Stomach (tissue), 9 donors: ENCODE measurements around the gene TTC3. TPM values are rescaled to one million over a fixed set of nuclear protein-coding genes. Genes with fewer than 3 reads are reported as not detected.

Source experiments
- DNase-seq, 2 donors: peaks; one replicate each; pipeline versions ENCODE4 v3.0.0 to v3.0.0-alpha.2; 2013 to 2019
- H3K27ac ChIP-seq, 5 donors: fragments of 200-600 bp in 4 of 5; sonication (generic) in 4 of 5; one replicate each; pipeline ENCODE4 v1.5.1; 2013 to 2019; ENCODE audit warnings: mild to moderate bottlenecking in 1 of 5, moderate library complexity in 1 of 5
- H3K27me3 ChIP-seq, 3 donors: fragments of 200-600 bp; sonication (generic); one replicate each; pipeline ENCODE4 v1.5.1; 2017 to 2019; ENCODE audit warnings: mixed run types in 1 of 3
- H3K36me3 ChIP-seq, 4 donors: fragments of 200-600 bp; sonication (generic); 1 replicate in 3 of 4; 2 replicates in 1 of 4; pipeline ENCODE4 v1.5.1; 2016 to 2019
- H3K4me1 ChIP-seq, 4 donors: fragments of 200-600 bp; sonication (generic); one replicate each; pipeline ENCODE4 v1.5.1; 2016 to 2019
- H3K4me3 ChIP-seq, 4 donors: fragments of 200-600 bp; sonication (generic) in 3 of 4; one replicate each; pipeline ENCODE4 v1.5.1; 2016 to 2019; ENCODE audit warnings: mild to moderate bottlenecking in 1 of 4
- H3K9me3 ChIP-seq, 4 donors: fragments of 200-600 bp; sonication (generic); one replicate each; pipeline ENCODE4 v1.5.1; 2016 to 2019
- CTCF ChIP-seq, 7 experiments: fragments of 450-650 bp in 4 of 7; fragments of 200-600 bp in 3 of 7; sonication (generic) in 3 of 7; IDR thresholded peaks; one replicate each; pipeline ENCODE4 v1.5.1; 2016 to 2019; ENCODE audit warnings: antibody characterized with exemption in 7 of 7, control low read depth in 2 of 7, mild to moderate bottlenecking in 1 of 7
- EP300 ChIP-seq: sonication (generic); formaldehyde crosslinking; IDR thresholded peaks from one replicate; pipeline ENCODE4 v1.6.1; 2017; ENCODE audit warnings: antibody characterized with exemption
- POLR2A ChIP-seq, 4 donors: fragments of 450-650 bp; IDR thresholded peaks; one replicate each; pipeline ENCODE4 v1.6.1; 2016; ENCODE audit warnings: antibody characterized with exemption in 4 of 4, control low read depth in 2 of 4, mild to moderate bottlenecking in 1 of 4, moderate library complexity in 1 of 4
- POLR2AphosphoS5 ChIP-seq, 3 donors: sonication (generic); formaldehyde crosslinking; IDR thresholded peaks; one replicate each; pipeline ENCODE4 v1.6.1; 2016; ENCODE audit warnings: antibody characterized with exemption in 3 of 3
- WGBS, 5 donors: extraction: QIAGEN DNeasy Blood & Tissue Kit in 3 of 5; methylation state at CpG; one replicate each; pipeline versions ENCODE4 v1.1.5 to v1.1.7; 2013 to 2018; 5-methylcytosine and 5-hydroxymethylcytosine counted together
- intact Hi-C: fragments of 100-400 bp; cut with DNase I; formaldehyde crosslinking; loops from one replicate; pipeline ENCODE4 v1.15.1; 2023; ENCODE audit warnings: low total_unique reads
- polyA plus RNA-seq, 3 donors: library from polyadenylated mRNA; stranded (reverse); fragments of 200-250 nt; gene quantifications; one replicate each; pipeline ENCODE4 v1.2.3, GENCODE V29; 2013
- total RNA-seq, 5 donors: library from RNA; depleted of rRNA; stranded (reverse); fragments of >200 nt; gene quantifications; one replicate each; pipeline versions ENCODE4 v1.1.0 to v1.2.3, GENCODE V29; 2014 to 2016
- donor health status: healthy with polysubstance abuse.
- donor health status: Bipolar disorder and iron deficiency.
- donor health status: healthy.

The TTC3 gene
- total and polyA plus RNA-seq, 8 donors: 17.5 to 538 (median 143) TPM

- no peak for TF ChIP-seq POLR2A (IDR thresholded peaks at IDR 0.05)
- no peak for TF ChIP-seq EP300
- TF ChIP-seq POLR2AphosphoS5 (IDR thresholded peaks at IDR 0.05): no peak
- TF ChIP-seq CTCF (IDR thresholded peaks at IDR 0.05): no peak
- Histone ChIP-seq H3K9me3 (no peaks in the 10 kb centered on the region), H3K36me3 (peaks cover 0 to 27% (median 23%) of the 10 kb centered on the region in 4 donors), H3K27ac (no peak overlapping the region), H3K4me1 (peaks cover 0 to 9% (median 6%) of the 10 kb centered on the region in 4 donors), H3K4me3 (no peak overlapping the region), H3K27me3 (no peaks in the 10 kb centered on the region)
- no peak for DNase-seq
- WGBS, 5 donors: 82 to 87% (median 84%) methylated on average over 6 of the region's 6 CpGs
- intact Hi-C loops: no loop called here
Observed at GRCh38 chr21:37062593-37062935, 10.5 kb upstream of the TTC3 start.

GRCh38 chr21:37063433-37063832 lies 9.6 kb upstream of the TTC3 start:
- WGBS, 5 donors: 47 to 96% (median 58%) methylated on average over 1 of the region's 1 CpG
- no peak overlapping the region for H3K27ac ChIP-seq
- H3K36me3 ChIP-seq: peaks cover 0 to 32% (median 24%) of the 10 kb centered on the region in 4 donors
- peaks cover 0 to 9% (median 6%) of the 10 kb centered on the region in 4 donors for H3K4me1 ChIP-seq
- intact Hi-C loops: no loop called here
- H3K9me3 ChIP-seq: no peaks in the 10 kb centered on the region
- no peak for DNase-seq
- TF ChIP-seq EP300 (no peak), CTCF (IDR thresholded peaks at IDR 0.05) (no peak), POLR2AphosphoS5 (IDR thresholded peaks at IDR 0.05) (no peak), POLR2A (IDR thresholded peaks at IDR 0.05) (no peak)
- no peaks in the 10 kb centered on the region for H3K27me3 ChIP-seq
- no peak overlapping the region for H3K4me3 ChIP-seq

- Histone ChIP-seq H3K36me3 (peaks cover 0 to 38% (median 34%) of the 10 kb centered on the region in 4 donors), H3K27me3 (no peaks in the 10 kb centered on the region), H3K9me3 (no peaks in the 10 kb centered on the region), H3K4me3 (no peak overlapping the region), H3K27ac (no peak overlapping the region), H3K4me1 (peaks cover 0 to 9% (median 5%) of the 10 kb centered on the region in 4 donors)
- intact Hi-C loops: no loop called here
- no peak for DNase-seq
- TF ChIP-seq EP300 (no peak), CTCF (IDR thresholded peaks at IDR 0.05) (no peak), POLR2A (IDR thresholded peaks at IDR 0.05) (no peak), POLR2AphosphoS5 (IDR thresholded peaks at IDR 0.05) (no peak)
Observed at GRCh38 chr21:37064841-37065240, 8.2 kb upstream of the TTC3 start.

GRCh38 chr21:37065561-37066177 lies 7.4 kb upstream of the TTC3 start:
- no peak for DNase-seq
- 89 to 96% (median 94%) methylated on average over 9 of the region's 9 CpGs for WGBS, 5 donors
- no peak for TF ChIP-seq POLR2A (IDR thresholded peaks at IDR 0.05)
- no peak for TF ChIP-seq EP300
- no peak for TF ChIP-seq CTCF (IDR thresholded peaks at IDR 0.05)
- no peak for TF ChIP-seq POLR2AphosphoS5 (IDR thresholded peaks at IDR 0.05)
- no peak overlapping the region for H3K4me3 ChIP-seq
- intact Hi-C loops: no loop called here
- peaks cover 0 to 10% (median 4%) of the 10 kb centered on the region in 4 donors for H3K4me1 ChIP-seq
- H3K9me3 ChIP-seq: no peaks in the 10 kb centered on the region
- no peaks in the 10 kb centered on the region for H3K27me3 ChIP-seq
- peaks cover 0 to 38% (median 36%) of the 10 kb centered on the region in 4 donors for H3K36me3 ChIP-seq
- no peak overlapping the region for H3K27ac ChIP-seq
